WTC11 (cell line): ENCODE results near the gene SH3GLB2.

Experiments used
- FOXP1 ChIP-seq: sonication (generic); formaldehyde crosslinking; IDR thresholded peaks from 2 replicates; pipeline ENCODE4 v1.8.0; 2022; ENCODE audit warnings: missing genetic modification reagents, mild to moderate bottlenecking, moderate library complexity, borderline replicate concordance
- USF2 ChIP-seq: sonication (generic); formaldehyde crosslinking; IDR thresholded peaks from 2 replicates; pipeline ENCODE4 v1.8.1; 2023; ENCODE audit warnings: mild to moderate bottlenecking, missing genetic modification reagents, moderate library complexity

GRCh38 chr9:129008469-129008965 lies 19.6 kb downstream of the SH3GLB2 start:
- TF ChIP-seq FOXP1 (no peak), USF2 (CRISPR knock-in tag) (no peak)
